ENCODE measurements around the gene BCAR1.

The BCAR1 gene

DNA sequence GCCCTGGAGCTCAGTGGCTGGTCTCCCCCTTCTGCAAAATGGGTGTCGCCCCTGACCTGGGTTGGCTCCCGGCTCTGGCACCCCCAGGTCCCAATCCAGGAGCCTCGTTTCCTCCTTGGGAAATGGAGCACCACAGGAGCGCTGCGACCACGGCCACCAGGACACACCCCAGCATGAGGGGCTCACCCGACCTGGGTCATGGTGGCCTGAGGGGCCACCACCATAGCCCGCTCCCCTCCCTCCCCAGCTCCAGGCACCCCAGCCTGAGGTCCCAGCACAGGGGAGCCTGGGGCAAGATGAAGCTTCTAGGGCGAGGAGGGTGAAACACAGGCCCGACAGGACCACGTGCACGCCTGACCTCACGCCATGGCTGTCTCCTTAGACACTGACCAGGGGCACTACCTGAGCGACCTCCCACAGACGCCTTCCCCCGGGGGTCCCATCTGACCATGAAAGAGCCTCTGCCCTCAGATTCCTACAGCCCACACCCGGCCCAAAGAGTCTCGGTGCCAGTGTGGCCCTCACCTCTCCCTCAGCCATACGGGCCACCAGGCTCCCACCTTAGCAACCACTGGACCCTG, 11.8 kb downstream of the BCAR1 start:
- no peak for ATAC-seq

DNA sequence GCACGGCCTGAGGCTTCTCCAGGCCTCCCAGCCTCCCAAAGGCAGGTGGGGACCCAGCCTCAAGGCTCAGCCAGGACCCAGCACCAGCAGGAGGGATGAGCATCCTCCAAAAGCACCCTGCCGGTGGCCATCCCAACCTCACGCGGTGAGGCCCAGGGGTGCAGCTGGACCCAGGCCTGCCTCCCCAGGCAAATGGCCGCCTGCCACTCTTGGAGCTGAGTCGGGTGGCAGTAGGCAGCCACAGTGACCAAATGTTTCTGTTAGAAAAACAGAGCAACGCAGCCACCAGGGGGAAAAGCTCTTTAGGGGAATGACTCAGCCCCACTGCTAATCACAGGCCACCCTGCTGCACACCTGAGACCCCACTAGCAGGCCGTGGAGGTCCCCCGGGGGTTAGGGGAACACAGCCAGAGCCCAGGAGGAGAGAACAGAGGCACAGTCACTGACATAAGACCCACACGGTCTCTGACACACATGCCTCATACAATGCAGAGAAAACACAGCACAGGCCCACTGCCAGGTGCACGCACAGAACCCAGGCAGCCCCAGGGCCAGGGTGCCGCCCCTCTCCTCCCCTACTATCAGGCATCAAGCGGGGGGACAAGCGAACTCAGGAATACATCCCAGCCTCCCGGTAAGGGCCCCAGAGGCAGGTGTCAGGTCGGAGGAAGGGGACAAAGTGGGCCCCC, 12.4 kb downstream of the BCAR1 start:
- ATAC-seq, result no peak

More for the DNA sequence above, 11.8 kb downstream of the BCAR1 start:
- DNase-seq, result no peak

DNA sequence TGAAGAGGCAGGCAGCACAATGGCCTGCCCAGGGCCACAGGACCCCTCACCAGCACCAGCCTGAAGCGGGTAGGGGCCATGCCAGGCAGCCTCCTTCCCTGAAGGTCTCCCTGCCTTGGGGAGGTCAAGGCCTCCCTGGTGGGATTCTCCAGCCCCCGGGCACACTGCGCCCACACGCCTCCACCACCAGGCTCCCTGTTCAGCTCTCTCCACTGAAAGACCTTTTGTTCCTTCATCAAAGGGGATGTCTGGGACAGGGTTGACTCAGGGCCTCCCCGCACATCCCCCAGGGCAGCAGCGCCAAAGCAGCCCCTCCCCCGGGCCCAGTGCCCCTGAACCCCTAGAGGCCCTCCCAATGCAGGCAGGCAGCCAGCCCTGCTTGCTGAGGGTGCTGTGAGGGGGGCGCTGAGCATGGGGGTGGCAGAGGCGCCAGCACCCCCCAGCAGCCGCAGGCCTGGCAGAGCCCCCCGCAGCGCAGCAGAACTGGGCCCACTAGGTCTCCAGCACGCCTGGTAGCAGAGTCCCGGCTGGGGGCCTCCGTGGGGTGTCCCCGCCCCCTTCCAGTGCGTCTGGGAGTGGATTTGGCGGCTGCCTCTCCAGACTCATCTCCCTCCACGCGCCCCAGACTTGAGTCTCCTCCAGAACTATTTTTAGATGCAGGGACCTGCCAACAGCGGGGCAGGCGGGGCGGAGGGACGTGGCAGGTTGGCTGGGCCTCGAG, 13.1 kb downstream of the BCAR1 start:
- DNase-seq (no peak), ATAC-seq (no peak)

More for the DNA sequence above, 12.4 kb downstream of the BCAR1 start:
- no peak for DNase-seq

DNA sequence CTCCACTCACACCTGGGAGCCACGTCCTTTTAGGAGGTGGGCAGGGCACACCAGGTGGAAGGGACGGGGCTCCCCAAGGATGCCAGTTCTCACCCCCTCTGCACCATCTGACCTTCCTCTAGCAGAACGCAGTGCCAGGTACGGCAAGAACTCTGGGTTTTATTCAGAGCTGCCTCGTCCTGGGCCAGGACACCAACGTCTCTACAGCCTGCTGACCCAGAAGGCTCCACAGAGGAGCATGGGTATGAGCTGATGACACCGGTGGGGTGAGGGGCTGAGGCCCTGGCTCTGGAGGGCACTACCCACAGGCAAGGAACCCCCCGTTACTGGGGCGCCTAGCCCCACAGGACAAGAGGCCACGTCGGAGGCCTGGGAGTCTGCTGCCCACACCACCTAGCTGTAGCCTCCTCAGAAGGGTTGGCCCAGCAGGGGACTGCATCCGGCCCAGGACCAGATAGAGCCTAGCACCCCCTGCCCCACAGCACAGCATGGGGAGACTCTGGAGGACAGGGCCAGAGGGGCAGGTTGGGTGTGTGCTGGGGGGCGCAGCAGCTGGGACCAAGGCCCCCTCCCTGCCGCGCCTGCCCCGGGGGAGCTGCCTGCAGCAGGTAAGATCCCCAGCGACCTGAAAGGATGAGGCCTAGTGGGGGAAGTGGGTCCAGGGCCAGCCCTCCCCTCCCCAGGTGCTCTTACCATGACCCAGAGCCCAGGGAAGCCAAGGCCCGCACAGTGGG, 13.9 kb downstream of the BCAR1 start:
- no peak for DNase-seq
- no peak for ATAC-seq

DNA sequence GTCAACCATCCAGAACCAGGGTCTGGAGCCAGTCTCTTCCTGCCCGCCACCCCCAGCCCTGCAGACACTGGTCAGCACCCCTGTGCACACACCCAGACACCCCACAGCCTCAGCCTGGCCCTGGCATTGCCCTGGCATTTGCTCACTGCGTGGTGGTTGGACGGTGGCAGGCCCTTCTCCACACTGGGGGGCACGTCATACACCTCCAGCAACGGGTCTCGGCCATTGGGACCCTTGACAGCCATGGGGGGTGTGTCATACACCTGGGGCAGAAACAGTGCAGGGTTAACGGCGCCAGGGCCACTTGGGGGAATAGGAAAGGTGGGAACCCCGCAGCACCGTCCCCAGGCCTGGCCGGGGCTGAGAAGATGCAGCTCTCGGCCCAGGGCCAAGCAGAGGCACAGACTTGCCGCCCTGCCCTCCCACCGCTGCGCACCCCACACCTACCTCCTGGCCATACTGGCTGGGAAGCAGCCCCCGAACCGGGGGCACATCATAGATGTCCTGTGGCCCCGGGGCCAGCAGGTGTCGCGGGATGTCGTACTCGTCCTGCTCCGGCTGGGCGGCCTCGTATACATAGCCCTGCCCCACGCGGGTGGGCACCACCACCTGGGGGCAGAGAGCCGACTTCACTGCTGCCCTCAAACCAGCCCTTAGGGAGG, 14.6 kb downstream of the BCAR1 start:
- ATAC-seq, result no peak

DNA sequence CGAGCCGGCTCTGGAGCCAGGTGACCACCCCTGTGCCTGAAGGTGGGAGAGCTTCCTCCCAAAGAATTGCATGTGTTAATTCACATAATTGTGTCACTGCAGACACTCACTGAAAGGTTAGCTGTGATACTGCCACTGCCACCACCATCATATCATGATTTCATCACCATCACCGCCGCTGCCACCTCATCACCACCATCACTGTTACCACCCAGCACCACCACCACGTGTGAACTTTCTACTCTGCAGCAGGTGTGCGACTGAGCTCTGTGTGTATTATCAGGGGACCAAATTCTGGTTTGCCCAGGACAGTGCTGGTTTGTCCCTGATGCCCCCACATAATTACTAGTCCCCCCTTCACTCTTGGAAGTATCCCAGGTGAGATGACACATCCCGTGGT, 15.2 kb downstream of the BCAR1 start:
- peak; percentile 42 for DNase-seq
- peak; percentile 62 for ATAC-seq

More for the DNA sequence above, 14.6 kb downstream of the BCAR1 start:
- no peak for DNase-seq

DNA sequence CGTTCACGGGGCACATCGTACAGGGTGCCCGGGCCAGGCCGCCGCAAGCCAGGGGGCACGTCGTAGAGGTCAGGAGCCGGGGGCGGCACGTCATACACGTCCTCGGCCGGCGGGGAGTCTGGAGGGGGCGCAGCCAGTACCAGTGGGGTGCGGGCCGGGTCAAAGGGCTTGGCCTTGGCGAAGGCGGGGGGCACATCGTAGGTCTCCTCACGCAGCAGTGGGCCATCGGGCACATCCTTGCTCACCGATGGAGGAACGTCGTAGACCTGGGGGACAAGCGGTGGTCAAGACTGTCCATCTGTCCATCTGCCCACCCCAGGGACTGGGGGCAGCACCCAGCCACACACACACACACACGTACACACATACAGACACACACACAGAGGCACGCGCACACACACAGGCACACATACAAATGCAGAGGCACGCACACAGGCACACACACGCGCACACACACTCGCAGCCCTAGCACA, 15.7 kb downstream of the BCAR1 start:
- DNase-seq, result no peak
- ATAC-seq, result no peak

DNA sequence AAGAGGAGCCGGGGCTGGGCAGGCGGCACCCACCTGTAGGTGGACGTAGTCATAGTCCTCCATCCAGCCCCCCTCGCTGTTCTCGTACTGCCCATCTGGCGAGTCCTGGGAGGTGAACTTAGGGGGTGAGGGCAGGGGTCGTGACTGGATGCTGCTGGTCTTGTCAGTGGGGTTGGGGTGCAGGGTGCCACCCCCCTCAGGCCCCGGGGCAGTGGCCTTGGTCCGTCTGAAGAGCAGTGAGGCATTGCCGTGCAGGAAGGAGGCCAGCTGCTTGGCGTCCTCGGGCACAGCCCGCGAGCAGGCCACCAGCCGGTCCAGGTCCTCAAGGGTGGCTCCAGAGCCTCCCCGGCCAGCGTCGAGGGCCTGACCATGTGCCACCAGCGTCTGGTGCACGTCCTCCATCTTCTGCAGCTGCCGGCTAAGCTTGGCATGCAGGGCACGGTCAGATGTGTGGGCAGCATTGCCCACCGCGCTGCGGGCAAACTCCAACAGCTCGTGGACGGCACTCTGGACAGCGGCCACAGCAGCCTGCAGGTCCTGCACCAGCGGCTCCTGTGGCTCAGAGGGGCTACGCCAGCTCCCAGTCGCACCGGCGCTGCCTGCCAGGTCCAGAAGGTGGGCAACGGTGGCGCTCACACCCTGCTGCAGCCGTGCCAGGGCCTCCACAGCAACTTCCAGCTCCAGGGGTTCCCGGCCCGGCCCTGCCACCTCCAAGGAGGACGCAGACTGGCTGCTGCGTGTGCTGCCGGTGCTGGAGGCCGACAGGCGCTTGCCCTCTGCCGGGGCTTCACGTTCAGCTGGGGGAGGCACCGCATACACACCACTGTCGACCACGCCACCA, 16.3 kb downstream of the BCAR1 start:
- no peak for ATAC-seq
- DNase-seq, result no peak

DNA sequence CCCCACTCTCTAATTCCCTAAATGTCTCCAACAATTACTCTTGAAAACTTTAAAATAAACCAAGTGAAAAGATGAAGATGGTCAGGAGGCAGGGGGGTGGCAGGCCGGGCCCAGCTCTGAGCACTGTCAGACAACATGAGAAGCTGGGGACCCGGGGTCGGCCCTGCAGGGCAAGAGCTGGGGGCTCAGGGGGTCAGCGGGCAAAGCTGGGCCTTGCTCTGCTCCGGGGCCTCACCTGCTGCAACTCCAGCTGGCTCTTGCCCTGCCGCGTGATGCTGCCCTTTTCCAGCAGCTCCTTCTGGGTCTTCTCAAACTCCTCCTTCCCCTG, 17.8 kb downstream of the BCAR1 start:
- DNase-seq (no peak), ATAC-seq (no peak)

DNA sequence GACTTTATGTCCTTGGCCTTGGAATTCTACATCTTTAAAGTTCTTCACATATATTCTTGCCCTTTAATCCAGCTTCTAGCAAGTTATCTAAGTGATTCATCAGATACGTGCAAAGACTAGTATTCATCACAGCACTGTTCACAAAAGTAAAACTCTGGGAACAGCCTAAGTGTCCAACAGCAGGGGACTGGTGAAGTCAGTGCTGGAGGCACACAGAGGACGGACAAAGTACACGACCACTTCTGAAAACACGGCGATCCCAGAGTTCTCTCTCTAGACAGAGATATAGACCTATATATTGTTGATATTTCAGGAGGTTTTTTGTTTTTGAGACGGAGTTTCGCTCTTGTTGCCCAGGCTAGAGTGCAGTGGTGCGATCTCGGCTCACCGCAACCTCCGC, 19.9 kb downstream of the BCAR1 start:
- DNase-seq (no peak), ATAC-seq (no peak)

DNA sequence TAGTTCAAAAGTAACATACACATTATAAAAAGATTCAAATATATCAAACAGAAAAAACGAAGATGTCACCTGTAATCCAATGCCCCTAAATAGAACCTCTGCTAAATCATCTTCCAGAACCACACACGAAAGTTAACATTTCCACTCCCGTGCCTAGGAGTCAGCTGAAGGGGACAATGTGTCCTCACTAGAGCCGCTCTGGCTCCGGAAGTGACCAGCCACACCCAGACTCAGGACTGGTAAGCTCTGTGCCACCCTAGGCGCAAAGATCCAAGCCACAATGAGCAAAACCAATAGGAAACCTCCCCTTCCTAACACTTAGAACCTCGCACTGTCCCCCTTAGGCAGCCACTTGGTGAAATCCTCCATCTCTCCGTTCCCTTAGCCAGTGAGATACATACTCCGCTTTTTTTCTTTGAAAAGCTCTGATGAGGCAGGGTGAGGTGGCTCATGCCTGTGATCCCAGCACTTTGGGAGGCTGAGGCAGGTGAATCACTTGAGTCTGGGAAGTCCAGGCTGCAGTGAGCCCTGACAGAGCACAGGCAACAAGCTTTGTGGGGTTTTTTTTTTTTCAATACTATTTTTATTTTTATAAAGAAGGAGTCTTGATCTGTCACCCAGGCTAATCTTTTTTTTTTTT, 20.8 kb downstream of the BCAR1 start:
- DNase-seq (no peak), ATAC-seq (no peak)

DNA sequence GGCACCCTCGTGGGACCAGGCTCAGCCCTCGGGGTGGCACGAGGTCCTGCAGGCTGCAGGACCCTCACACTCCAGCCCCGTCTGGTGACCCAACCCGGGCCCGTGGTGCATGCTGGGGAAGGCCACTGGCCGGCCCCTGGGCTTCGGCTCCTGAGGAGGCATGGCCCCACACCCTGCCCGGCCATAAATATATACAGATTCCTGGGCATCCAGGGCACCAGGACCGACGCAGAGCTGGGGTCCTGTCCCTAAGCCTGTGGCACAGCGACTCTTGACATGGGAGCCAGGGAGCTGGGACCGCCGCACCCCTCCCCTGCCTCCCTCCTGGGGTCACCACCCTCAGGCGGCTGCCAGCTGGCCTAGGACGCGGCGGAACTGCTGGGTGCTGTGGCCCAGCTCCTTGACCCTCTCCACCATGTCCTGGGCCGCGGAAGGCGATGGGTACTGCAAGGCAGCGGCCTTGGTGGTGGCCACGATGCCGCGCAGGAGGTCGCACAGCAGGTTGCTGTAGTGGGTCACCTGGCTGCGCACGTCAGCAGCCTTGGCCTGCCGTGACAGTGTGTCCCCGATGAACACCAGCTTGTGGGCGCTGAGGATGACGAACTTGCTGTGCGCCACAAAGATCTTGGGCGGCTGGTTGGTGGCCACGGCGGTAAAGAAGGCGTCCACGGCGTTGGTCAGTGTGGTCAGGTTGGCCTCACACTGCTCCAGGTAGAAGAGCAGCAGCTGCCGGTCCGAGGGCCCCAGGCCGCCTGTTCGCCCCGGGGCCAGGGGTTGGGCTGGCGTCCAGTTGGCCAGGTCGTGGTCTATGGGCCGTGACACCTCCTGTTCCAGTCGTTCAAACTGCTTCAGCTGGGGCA, 22.0 kb downstream of the BCAR1 start:
- ATAC-seq (no peak), DNase-seq (no peak)

DNA sequence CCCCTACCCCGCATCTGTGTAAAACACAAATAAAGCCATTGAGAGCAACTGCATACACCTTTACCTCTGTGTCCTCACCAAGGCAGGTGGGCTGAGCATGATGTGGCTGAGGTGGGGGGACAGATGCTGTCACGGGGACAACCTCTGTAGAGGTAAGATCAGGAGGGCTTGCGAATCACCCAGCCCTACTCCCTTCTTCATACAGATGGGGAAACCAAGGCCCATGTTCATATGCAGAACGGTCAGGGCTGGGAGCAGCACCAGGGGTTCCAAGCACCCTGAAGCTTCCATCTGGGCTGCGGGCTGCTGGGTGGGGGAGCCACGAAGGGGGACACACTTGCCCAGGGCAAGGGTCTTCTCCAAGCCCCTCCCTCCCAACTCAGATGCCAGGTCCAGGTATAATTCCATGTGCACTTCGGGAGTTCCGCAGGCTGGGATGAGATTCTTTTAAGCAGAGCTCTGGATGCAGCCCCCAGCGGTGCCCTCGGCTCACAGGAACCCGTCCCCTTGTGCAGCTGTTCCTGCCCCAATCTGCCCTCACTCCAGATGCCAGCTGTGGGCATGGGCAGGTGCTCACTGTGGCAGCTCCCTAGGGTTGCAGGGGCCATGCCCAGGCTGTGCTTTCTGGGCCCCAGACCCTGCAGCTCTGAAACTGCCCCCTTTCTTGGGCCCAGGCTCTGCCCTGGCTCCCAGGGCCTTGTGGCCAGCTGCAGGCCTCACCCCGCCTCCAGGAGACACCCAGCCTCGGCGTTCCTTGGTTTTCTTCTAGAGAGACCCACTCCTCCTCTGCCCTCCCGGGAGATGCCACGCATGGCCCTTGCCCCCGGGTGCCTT, 23.1 kb downstream of the BCAR1 start:
- no peak for ATAC-seq
- no peak for DNase-seq

DNA sequence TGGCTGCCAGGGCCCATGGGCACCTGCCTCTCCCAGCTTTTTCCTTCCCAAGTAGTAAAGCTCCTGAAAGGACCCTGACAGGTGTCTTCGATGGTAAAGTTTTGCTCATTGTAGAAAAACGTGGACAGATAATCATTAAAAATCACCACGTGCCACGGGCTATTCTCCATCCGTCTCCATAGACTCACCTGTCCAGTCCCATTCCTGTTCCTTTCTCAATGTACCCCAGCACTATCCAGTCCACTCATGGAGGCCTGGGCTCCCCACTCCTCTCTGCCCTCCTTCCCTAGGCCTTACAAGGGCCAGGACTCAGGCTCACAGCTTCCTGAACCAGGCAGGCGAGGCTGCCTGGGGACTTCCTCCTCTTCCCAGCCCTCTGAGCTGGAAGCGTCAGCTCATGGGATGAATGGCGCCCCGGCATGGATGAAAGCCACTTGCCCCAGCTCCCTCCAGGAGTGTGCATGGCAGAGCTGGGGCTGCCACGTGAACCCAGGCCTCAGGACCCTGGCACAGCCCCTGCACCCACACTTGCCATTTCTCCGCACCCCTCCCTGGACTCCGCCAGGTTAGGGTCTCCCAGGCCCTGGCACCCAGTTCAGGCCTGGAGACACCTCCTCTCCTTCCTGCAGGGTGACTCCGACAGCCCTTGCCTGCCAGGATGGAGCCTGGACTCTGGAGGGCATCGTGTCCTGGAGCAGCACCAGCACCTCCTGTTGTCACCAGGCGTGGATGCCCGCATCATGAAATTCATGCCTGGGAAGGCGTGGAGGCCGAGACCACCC, 23.9 kb downstream of the BCAR1 start:
- no peak for DNase-seq
- ATAC-seq, result no peak

DNA sequence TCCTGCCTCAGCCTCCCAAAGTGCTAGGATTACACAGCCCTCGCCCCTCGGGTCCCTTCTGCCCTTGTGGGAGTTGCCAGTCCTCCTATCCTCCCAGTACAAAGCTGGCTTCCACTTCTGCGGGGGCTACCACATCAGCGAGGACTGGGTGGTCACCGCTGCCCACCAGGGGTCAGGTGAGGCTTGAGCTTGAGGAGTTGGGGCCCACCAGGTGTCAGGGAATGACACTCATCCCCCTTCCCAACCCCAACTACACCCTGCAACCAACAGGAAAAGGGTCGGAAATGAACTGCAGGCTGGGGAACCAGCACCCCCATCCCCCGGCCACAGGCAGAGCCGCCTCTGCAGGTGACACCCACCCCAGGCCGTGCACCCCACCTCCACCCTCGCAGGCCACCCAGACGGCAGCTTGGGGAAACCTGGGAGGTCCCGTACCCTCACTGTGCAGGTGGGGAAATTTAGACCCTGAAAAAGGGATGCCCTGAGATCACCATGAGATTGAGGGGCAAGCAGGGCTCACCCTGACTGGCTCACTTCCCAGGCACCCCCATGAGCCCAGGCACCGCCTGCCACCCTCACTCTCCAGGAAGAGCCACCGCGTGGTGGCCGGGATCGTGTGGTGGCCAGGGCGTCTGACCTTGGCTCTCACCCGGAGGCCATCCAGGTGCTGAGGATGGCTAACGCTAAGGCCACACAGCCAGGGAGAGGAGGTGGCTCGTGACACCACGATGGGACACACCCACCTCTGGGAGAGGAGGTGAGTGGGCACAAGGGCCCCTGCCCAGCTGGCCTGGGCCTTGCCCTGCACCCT, 24.7 kb downstream of the BCAR1 start:
- DNase-seq (no peak), ATAC-seq (no peak)

DNA sequence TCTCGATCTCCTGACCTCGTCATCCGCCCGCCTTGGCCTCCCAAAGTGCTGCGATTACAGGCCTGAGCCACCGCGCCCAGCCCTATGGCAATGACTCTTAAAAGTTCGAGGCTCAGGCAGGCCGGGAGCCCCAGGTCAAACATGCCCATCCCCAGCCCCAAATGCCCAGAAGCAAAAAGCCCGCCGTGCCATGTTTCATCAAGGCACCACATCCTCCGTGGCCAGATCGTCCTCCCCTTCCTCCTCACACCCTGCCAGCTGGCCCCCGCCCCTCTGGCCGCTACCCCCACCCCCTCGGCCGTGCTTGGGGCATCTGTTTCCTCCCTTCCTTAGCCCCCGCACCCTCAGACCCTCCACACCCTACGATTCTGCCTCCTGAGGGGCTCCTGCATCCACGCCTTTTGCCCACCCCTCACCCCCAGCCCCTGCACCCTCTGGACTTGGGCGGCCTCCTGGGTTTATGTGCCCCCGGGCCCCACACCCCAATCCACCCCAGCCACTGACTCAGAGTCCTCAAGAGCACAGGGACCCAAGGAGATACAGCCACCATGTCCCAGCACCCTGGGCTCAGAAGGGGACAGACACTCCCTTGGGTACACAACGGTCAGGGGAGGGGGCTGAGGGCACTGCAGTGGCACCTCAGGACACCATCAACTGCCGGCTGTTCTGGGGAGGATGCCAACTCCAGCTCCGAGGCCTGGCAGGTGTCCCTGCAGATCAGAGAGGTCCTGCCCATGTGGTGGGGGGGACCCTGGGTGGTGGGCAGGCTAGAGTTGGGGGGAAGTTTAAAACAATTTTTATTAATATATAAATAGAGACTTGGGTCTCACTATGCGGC, 25.5 kb downstream of the BCAR1 start:
- DNase-seq, result no peak
- no peak for ATAC-seq

Data from stimulated activated naive CD8-positive, alpha-beta T cell treated with anti-CD3 and anti-CD28 coated beads, Interleukin-15, Interleukin-2, amounts not matched to agents 100 U/mL and 50 U/mL, for 24 hours (primary cell).